Choroid plexus epithelial cell (primary cell): Measurements from ENCODE around the gene ST3GAL3.

Experiments used
- DNase-seq: peaks from one replicate; pipeline ENCODE4 v3.0.0-alpha.2; 2010; ENCODE audit warnings: low read depth
- H3K4me3 ChIP-seq: 2 replicates; pipeline ENCODE4 v1.5.1; 2011; ENCODE audit warnings: low read depth, mild to moderate bottlenecking, control low read depth, low read length, moderate library complexity
- TF ChIP-seq, protein P1 (sequence below): conservative IDR thresholded peaks from 2 replicates; pipeline ENCODE4 v1.5.1; 2011; ENCODE audit warnings: low read depth, mild to moderate bottlenecking, control low read depth, inconsistent platforms, low read length, moderate library complexity

Gene ST3GAL3

GRCh38 chr1:43978551-43979260 is 271.4 kb downstream of the ST3GAL3 start, which contains the start of gene B4GALT2:
Gene B4GALT2, plus strand, starts transcription at chr1:43979210. Its CDS starts 1,951 bp downstream, at chr1:43981161.
- no peak for DNase-seq
- H3K4me3 ChIP-seq = peak within 1 kb of the TSS; percentile 66

DNA sequence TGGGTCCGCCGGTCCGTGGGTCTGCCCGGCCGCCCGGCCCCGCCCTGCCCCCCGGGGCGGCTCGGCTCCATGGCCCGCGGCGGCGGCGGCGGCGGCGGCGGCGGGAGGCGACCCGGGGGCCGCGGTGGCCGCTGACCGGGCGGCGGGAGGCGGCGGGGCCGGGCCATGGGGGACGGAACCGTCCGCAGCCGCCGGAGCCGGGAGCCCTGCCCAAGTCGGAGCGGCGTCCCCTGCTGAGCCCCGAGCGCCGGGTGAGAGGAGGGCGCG is 271.9 kb downstream of the ST3GAL3 start:
- peak overlapping the region; percentile 66 for H3K4me3 ChIP-seq
- DNase-seq = no peak
- TF ChIP-seq, protein P1, sequence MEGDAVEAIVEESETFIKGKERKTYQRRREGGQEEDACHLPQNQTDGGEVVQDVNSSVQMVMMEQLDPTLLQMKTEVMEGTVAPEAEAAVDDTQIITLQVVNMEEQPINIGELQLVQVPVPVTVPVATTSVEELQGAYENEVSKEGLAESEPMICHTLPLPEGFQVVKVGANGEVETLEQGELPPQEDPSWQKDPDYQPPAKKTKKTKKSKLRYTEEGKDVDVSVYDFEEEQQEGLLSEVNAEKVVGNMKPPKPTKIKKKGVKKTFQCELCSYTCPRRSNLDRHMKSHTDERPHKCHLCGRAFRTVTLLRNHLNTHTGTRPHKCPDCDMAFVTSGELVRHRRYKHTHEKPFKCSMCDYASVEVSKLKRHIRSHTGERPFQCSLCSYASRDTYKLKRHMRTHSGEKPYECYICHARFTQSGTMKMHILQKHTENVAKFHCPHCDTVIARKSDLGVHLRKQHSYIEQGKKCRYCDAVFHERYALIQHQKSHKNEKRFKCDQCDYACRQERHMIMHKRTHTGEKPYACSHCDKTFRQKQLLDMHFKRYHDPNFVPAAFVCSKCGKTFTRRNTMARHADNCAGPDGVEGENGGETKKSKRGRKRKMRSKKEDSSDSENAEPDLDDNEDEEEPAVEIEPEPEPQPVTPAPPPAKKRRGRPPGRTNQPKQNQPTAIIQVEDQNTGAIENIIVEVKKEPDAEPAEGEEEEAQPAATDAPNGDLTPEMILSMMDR = no peak

More at GRCh38 chr1:43978551-43979260, 271.4 kb downstream of the ST3GAL3 start, which contains the start of gene B4GALT2:
- TF ChIP-seq, protein P1 = no peak

- TF ChIP-seq, protein P1 = no peak
- DNase-seq = peak; percentile 49
- peak overlapping the region; percentile 66 for H3K4me3 ChIP-seq
Observed at GRCh38 chr1:43979528-43980254, 272.4 kb downstream of the ST3GAL3 start.

DNA sequence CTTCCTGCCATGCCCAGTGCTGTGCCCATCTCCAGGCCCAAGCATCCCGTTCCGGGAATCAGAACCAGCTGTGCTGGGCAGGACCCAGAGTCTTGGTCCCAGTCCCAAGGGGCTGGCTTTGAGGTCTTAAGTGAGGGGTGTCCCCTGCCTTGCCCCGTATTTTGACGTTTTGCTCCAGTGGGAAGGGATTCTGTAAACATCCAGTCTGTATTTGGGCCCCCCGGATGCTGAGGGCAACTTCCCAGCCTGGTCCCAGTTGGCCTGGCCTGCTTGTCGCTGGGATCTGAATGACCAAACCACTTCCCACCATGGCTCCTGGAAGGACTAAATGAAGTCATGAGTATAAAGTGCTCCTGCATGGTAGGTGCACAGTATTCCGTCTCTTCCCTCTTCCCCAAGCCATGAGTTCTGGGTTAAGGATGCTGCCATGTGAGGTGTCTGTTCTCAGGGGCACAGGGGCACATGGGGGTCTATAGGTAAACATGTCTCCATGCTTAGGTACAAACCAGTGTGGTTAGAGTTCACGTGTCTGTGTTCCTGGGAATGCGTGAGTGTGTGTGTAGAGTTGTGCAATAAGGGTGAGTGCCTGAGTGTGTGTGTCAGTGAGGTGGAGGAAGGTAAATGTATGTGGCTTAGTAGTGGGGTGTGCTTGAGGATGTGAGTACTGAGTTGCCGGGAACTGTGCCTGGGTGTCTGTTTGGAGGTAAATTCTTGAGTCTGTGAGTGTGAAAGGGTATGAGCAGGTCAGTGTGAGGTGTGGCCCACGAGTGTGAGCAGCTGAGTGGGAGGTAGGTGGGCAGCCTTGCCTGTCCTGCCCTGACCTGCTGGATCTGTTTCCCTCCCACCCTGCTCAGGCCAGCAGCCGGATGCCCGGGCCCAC is 273.2 kb downstream of the ST3GAL3 start:
- DNase-seq = peak; percentile 49
- TF ChIP-seq, protein P1 = no peak
- peak overlapping the region; percentile 66 for H3K4me3 ChIP-seq
